GM21619 (cell line): Measurements from ENCODE around the gene NCKAP5.

Source experiments
- ATAC-seq: cut with Tn5 transposase; IDR thresholded peaks from one replicate; pipeline ENCODE4 v1.9.1; 2021; ENCODE audit not compliant: unreplicated experiment

The NCKAP5 gene

DNA sequence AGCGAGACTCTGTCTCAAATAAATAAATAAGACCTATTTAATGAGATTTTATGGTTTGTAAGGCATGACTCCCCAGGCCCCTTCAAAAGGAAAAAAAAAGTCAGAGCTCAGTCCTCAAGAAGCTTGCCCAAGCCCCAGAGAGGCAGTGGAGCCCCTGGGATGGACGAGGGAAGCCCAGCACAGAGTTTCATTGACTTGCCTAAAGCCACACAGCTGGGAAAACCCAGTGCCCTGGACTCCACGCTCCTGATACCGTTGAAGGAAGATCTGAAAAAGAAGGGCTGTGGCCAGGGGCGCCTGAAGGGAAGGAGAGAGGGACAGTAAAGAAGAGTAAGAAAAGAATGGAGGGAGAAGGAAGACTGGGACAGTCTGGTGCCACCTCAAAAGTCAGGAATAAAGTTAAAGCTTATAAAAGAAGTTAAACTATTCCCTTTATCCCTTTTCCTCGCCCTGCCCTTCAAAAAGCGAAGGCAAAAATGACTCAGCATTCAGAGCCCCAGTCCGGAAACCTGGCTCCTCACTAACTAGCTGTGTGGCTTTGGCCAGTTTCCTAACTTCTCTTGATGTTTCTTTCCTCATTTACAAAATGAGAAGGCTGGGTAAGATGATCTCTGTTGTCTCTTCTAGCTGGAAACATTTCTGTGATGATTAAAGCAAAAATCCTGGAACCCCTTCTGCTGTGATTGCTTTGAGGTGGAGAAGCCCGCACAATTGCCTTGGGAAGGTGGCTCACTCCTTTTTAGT is 945.0 kb downstream of the NCKAP5 start:
- no peak for ATAC-seq
